Endodermal cell (in vitro differentiated cells): ENCODE measurements around the gene AFF3. TPM values are rescaled to one million over a fixed set of nuclear protein-coding genes. Genes with fewer than 3 reads are reported as not detected.
A peak's percentile ranks its signal among the peaks of the same experiment; 100 is the strongest.

Source experiments
- DNase-seq: peaks from one replicate; pipeline ENCODE4 v3.0.0-alpha.2; 2017
- H3K27ac ChIP-seq: 2 replicates; pipeline ENCODE4 v1.5.1; 2013; ENCODE audit warnings: mild to moderate bottlenecking, low read depth, low read length, moderate library complexity
- H3K27me3 ChIP-seq: 2 replicates; pipeline ENCODE4 v1.6.1; 2013; ENCODE audit warnings: mild to moderate bottlenecking, low read length, moderate library complexity; ENCODE audit not compliant: insufficient read depth, control insufficient read depth, poor library complexity, severe bottlenecking
- H3K36me3 ChIP-seq: 2 replicates; pipeline ENCODE4 v1.7.0; 2013; ENCODE audit warnings: mild to moderate bottlenecking, low read length, moderate library complexity; ENCODE audit not compliant: control insufficient read depth, insufficient read depth
- H3K4me1 ChIP-seq: one replicate; pipeline ENCODE4 v1.7.0; 2013; ENCODE audit warnings: low read length; ENCODE audit not compliant: control insufficient read depth, insufficient read depth
- H3K4me3 ChIP-seq: 2 replicates; pipeline ENCODE4 v1.5.1; 2013; ENCODE audit warnings: mild to moderate bottlenecking, low read length, moderate library complexity
- H3K9ac ChIP-seq: 2 replicates; pipeline ENCODE4 v1.6.1; 2013; ENCODE audit warnings: mild to moderate bottlenecking, low read length, moderate library complexity; ENCODE audit not compliant: poor library complexity, severe bottlenecking; ENCODE audit errors: extremely low read depth
- H3K9me3 ChIP-seq: 2 replicates; pipeline ENCODE4 v1.6.1; 2013; ENCODE audit warnings: mild to moderate bottlenecking, low read length, moderate library complexity; ENCODE audit not compliant: control insufficient read depth
- H3K27ac Mint-ChIP-seq: 2 replicates; pipeline ENCODE4 v1.8.0; 2020; ENCODE audit warnings: mixed read lengths
- H3K27me3 Mint-ChIP-seq: 2 replicates; pipeline ENCODE4 v1.8.0; 2021; ENCODE audit warnings: mild to moderate bottlenecking, mixed read lengths; ENCODE audit not compliant: insufficient read depth
- H3K36me3 Mint-ChIP-seq: 2 replicates; pipeline ENCODE4 v1.8.0; 2020; ENCODE audit warnings: low read depth, mixed read lengths
- H3K4me1 Mint-ChIP-seq: 2 replicates; pipeline ENCODE4 v1.8.0; 2020; ENCODE audit warnings: mixed read lengths
- H3K4me3 Mint-ChIP-seq: 2 replicates; pipeline ENCODE4 v1.8.0; 2020; ENCODE audit warnings: mild to moderate bottlenecking, moderate library complexity, mixed read lengths
- H3K9me3 Mint-ChIP-seq: 2 replicates; pipeline ENCODE4 v1.8.0; 2020; ENCODE audit warnings: mild to moderate bottlenecking, mixed read lengths
- WGBS, 2 experiments: methylation state at CpG; one replicate each; pipeline versions ENCODE4 v1.1.5 to v1.1.7; 2013; ENCODE audit warnings: missing lambda C conversion rate in 2 of 2, mixed read lengths in 1 of 2; ENCODE audit not compliant: insufficient coverage in 1 of 2, insufficient read length in 1 of 2; 5-methylcytosine and 5-hydroxymethylcytosine counted together
- total RNA-seq, 2 donors: library from RNA; stranded (reverse); fragmentation: NEBNext Ultra II Directional in 1 of 2; extraction: Animal tissue kit (Norgen Biotek cat#: 25700) in 1 of 2; gene quantifications; 2 replicates in 1 of 2; 3 replicates in 1 of 2; pipeline ENCODE4 v1.2.1, GENCODE V29; 2021
- TF ChIP-seq, protein P1 (sequence below): fragments of 200-600 bp; sonication (generic); conservative IDR thresholded peaks from 2 replicates; pipeline ENCODE4 v1.5.0; 2021; ENCODE audit warnings: antibody characterized with exemption, mild to moderate bottlenecking

AFF3 gene
- total RNA-seq, 2 donors from 2014 or later: 0.62 to 0.73 TPM

DNA sequence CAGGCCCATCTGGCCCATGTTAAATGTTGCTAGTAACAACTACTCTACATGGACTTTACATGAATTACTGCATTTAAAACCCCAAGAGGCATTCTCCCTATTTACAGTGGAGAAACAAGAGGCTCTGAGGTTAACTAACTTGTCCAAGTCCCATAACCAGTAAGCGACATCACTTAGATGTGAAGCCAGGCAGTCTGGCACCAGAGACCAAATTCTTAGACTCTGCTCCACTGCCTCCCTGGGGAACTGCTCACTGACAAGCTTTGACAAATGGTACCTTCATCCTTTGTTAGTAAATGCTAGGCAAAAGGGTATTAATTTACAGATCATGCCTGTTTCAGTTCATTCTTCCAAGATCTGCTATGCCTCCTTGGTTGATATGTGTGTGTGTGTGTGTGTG, 124.8 kb downstream of the AFF3 start:
- H3K4me3 ChIP-seq: no peak overlapping the region
- no peak for DNase-seq
- Mint-ChIP-seq H3K4me3 (no peak overlapping the region), H3K9me3 (no peaks in the 10 kb centered on the region), H3K4me1 (no peaks in the 10 kb centered on the region), H3K27ac (no peak overlapping the region), H3K36me3 (no peaks in the 10 kb centered on the region), H3K27me3 (peaks cover 11% of the 10 kb centered on the region)
- 90% methylated on average over 1 of the region's 1 CpG; no CpG with 5 or more reads in 1 of the 2 experiments for WGBS, 2 experiments
- no peaks in the 10 kb centered on the region for H3K36me3 ChIP-seq
- peaks cover 7% of the 10 kb centered on the region for H3K27me3 ChIP-seq
- H3K9ac ChIP-seq: no peak overlapping the region
- peaks cover 4% of the 10 kb centered on the region for H3K4me1 ChIP-seq
- H3K9me3 ChIP-seq: no peaks in the 10 kb centered on the region
- H3K27ac ChIP-seq: peak overlapping the region; percentile 27
- TF ChIP-seq, protein P1, sequence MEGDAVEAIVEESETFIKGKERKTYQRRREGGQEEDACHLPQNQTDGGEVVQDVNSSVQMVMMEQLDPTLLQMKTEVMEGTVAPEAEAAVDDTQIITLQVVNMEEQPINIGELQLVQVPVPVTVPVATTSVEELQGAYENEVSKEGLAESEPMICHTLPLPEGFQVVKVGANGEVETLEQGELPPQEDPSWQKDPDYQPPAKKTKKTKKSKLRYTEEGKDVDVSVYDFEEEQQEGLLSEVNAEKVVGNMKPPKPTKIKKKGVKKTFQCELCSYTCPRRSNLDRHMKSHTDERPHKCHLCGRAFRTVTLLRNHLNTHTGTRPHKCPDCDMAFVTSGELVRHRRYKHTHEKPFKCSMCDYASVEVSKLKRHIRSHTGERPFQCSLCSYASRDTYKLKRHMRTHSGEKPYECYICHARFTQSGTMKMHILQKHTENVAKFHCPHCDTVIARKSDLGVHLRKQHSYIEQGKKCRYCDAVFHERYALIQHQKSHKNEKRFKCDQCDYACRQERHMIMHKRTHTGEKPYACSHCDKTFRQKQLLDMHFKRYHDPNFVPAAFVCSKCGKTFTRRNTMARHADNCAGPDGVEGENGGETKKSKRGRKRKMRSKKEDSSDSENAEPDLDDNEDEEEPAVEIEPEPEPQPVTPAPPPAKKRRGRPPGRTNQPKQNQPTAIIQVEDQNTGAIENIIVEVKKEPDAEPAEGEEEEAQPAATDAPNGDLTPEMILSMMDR: no peak

DNA sequence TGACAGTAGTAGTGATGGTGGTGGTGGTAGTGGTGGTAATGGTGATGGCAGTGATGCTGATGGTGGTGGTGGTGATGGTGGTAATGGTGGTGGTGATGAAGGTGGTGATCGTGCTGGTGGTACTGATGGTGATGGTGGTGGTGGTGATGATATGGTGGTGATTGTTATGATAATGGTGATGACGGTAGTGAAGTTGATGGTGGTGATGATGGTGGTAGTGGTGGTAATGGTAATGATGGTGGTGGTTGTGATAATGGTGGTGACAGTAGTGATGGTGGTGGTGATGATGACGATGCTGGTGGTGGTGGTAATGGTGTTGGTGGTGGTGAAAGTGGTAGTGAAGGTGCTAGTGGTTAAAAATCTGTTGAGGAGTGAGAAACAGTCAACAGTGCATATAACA, 125.6 kb downstream of the AFF3 start:
- Histone ChIP-seq H3K27me3 (peaks cover 7% of the 10 kb centered on the region), H3K27ac (no peak overlapping the region), H3K36me3 (no peaks in the 10 kb centered on the region), H3K9ac (no peak overlapping the region), H3K4me1 (peaks cover 4% of the 10 kb centered on the region), H3K4me3 (no peak overlapping the region), H3K9me3 (no peaks in the 10 kb centered on the region)
- Mint-ChIP-seq H3K36me3 (no peaks in the 10 kb centered on the region), H3K4me1 (no peaks in the 10 kb centered on the region), H3K4me3 (no peak overlapping the region), H3K27me3 (peaks cover 12% of the 10 kb centered on the region), H3K27ac (no peak overlapping the region), H3K9me3 (no peaks in the 10 kb centered on the region)
- 100% methylated on average over 2 to 3 of the region's 3 CpGs for WGBS, 2 experiments
- no peak for DNase-seq
- TF ChIP-seq, protein P1: no peak

DNA sequence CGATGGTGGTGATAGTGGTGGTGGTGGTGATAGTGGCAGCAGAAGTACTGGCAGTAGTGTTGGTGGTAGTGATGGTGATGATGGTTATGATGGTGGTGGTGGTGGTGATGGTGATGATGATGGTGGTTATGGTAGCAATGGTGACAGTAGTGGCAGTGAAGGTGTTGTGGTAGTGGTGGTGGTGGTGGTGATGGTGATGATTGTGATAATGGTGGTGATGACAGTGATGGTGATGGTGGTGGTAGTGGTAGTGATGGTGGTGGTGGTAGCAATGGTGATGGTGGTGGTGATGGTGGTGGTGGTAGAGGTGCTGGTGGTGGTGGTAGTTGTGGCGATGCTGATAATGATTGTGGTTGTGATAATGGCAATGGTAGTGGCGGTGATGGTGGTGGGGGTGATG, 126.5 kb downstream of the AFF3 start:
- peaks cover 12% of the 10 kb centered on the region for H3K27me3 Mint-ChIP-seq
- no peaks in the 10 kb centered on the region for H3K9me3 Mint-ChIP-seq
- Histone ChIP-seq H3K4me1 (peaks cover 4% of the 10 kb centered on the region), H3K9me3 (no peaks in the 10 kb centered on the region), H3K27ac (no peak overlapping the region), H3K9ac (no peak overlapping the region), H3K4me3 (no peak overlapping the region), H3K27me3 (peaks cover under 1% of the 10 kb centered on the region), H3K36me3 (no peaks in the 10 kb centered on the region)
- H3K36me3 Mint-ChIP-seq: no peaks in the 10 kb centered on the region
- no peaks in the 10 kb centered on the region for H3K4me1 Mint-ChIP-seq
- H3K4me3 Mint-ChIP-seq: no peak overlapping the region
- 90 to 94% methylated on average over 3 of the region's 3 CpGs for WGBS, 2 experiments
- DNase-seq: no peak
- TF ChIP-seq, protein P1: no peak
- no peak overlapping the region for H3K27ac Mint-ChIP-seq
